HG02981 (cell line): ENCODE data around the gene ARV1.
"Not testable (repeated sequence)": the region's sequence is repeated elsewhere in the genome, so short reads cannot be mapped to it uniquely, and the experiment has no call there.

ENCODE experiments used
- ATAC-seq: cut with Tn5 transposase; IDR thresholded peaks from one replicate; pipeline ENCODE4 v1.9.1; 2021; ENCODE audit warnings: mild to moderate bottlenecking, moderate library complexity; ENCODE audit not compliant: unreplicated experiment

The ARV1 gene

DNA sequence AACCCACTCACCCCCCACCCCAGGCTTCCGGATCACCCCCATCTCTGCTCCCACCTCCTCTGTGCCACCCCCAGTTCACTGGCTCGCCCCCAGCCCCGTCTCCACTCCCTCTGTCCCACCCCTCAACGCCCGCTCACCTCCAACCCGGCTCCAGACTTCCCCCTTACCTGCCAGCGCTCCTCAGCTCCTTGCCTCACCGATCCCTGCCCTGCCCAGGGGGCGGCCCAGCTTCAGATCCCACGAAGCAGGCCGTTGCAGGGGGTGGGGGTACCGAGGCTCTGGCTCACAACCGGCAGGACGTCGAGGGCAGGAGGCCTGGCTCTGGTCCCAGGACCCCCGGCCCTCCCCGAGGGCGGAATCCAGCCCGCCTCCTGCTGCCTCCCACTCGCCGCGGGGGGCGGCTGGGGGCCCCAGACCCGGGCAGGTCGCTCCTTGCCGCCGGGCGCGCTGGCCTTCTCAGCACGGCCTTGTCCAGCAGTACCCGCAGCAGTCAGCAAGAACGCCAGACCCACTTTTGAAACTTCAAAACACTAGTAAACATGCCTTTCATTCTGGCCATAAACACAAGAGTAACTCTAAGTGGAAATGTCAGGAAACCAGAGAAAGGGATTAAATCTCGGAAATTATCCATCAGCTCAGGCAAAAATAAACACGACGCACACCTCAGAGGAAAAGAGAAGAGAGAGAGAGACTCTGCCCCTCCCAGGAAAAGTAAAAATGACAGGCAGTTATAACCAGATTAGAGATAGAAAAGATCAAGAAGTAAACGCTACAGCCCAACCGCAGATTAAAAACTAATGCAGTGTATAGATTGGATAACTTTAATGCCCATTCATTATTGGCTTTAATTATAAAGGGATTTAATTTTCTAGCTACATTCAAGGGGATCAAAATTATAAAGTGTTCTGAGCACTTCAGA is 62.2 kb downstream of the ARV1 start:
- ATAC-seq: no peak

DNA sequence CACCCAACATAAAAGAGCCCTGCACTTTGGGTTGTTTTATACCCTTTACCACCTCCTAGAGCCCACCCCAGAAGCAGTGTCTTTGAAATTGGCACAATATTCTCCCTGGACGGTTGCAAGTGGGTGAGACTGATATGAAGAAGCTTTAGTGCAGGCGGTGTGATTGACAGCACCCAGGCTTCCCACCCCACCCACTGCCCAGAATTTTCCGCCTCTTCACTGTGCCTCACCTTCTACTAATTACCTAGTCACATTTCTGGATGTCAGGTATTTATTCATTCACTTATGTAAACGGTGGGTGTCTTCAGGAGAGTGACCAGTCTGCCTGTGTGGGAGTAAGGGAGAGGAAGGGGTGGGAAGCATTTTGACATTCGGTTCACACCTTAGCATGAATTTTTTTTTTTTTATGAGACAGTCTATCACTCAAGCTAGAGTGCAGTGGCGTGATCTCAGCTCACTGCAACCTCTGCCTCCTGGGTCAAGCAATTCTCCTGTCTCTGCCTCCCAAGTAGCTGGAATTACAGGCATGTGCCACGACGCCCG is 62.9 kb downstream of the ARV1 start:
- ATAC-seq: no peak

DNA sequence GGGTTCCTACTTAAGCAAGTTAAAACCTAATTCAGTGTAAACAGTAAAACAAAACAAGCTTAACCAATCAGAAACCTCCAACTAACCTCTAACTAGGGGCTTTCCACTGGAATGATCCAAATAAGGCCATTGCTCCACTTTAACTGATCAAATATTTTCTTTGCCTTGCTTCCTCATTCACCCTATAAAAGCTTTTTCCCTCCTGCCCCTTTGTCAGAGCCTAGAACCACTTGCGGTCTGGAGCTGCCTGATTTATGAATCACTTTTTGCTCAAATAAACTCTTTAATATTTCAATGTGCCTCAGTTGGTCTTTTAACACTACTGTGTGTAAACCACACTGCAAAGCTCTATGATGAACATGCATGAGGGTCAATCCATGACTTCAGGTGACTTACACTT is 65.7 kb downstream of the ARV1 start:
- ATAC-seq: no peak

DNA sequence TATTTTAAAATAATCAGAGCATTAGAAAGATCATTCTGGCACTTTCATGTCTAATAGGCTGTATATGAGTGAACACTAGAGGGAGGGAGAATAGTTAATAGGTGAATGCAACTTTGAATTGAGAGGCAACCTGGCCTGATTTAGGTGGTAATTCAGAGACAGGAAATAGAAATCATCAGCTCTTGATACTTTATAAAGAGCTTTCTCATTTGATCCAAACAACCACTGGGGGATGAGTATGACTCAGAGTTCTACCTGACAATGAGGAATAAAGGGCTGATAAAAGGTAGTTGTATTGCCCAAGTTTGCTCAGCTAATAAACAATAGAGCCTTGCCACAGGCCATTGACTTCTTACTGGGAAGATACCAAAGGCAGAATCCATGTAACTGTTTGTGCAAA is 66.4 kb downstream of the ARV1 start:
- ATAC-seq: no peak

DNA sequence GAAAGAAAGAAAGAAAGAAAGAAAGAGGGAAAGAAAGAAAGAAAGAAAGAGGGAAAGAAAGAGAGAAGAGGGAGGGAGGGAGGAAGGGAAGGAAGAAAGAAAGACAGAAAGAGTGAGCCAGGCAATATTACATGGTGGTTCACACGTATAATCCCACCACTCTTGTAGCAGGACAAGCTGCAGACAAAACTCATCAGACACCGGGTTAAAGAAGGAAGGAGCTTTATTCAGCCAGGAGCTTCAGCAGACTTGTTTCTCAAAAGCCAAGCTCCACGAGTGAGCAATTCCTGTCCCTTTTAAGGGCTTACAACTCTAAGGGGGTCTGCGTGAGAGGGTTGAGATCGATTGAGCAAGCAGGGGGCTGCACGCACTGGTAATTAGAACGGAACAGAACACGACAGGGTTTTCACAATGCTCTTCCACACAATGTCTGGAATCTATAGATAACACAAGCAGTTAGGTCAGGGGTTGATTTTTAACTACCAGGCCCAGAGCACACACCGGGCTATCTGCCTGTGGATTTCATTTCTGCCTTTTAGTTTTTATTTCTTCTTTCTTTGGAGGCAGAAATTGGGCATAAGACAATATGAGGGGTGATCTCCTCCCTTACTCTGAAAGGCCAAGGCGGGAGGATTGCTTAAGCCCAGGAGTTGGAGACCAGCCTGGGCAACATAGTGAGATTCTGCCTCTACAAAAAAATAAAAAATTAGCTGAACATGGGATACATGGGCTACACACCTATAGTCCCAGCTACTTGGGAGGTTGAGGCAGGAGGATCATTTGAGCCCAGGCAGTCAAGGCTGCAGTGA is 67.2 kb downstream of the ARV1 start:
- not testable (repeated sequence) for ATAC-seq

DNA sequence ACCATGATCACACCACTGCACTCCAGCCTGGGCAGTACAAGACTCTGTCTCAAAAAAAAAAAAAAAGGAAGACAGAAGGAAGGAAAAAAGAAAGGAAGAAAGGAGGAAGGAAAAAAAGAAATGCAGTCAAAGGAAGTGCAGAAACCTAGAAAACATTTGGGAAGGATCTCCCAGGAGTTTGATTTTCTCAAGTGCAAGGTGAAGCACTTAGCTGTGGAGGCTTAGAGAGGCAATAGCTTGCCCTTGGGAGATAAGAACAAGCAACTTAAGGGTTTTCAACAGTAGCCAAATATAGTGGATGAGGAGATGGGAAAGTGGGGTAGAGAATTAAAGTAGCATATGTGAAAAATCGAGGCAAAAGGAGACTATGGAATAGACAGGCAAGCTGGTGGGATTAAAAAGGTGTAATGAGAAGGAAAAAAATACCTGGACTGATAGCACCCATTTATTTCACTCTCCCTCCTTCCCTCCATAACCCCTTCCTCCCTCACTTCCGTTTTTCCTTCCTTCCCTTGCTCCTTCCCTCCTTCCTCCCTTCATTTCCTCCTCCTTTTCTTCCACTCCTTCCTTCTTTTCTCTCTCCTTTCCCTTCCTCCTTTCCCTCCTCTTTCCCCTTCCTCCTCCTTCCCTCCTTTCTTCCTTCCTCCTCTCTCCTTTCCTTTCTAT is 68.0 kb downstream of the ARV1 start:
- ATAC-seq: no peak

DNA sequence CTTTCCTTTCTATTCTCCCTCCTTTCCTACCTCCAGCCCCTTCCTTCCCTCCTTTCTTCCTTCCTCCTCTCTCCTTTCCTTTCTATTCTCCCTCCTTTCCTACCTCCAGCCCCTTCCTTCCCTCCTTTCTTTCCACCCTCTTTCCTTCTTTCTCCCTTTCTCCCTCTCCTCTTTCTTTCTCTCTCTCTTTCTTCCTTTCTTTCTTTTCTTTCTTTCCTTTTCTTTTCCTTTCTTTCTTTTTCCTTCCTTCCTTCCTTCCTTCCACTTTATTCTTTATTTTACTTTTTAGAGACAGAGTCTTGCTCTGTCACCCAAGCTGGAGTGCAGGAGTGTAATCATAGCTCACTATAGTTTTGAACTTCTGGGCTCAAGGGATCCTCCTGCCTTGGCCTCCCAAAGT is 68.6 kb downstream of the ARV1 start:
- not testable (repeated sequence) for ATAC-seq

DNA sequence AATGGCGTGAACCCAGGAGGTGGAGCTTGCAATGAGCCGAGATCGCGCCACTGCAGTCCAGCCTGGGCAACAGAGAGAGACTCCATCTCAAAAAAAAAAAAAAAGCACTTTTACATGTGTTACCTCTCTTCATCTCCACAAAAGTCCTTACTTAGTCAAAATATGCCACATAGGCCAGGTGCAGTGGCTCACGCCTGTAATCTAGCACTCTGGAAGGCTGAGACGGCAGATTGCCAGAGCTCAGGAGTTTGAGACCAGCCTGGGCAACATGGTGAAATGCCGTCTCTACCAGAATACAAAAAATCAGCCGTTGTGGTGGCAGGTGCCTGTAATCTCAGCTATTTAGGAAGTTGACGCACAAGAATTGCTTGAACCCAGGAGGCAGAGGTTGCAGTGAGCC is 69.5 kb downstream of the ARV1 start:
- ATAC-seq: not testable (repeated sequence)

DNA sequence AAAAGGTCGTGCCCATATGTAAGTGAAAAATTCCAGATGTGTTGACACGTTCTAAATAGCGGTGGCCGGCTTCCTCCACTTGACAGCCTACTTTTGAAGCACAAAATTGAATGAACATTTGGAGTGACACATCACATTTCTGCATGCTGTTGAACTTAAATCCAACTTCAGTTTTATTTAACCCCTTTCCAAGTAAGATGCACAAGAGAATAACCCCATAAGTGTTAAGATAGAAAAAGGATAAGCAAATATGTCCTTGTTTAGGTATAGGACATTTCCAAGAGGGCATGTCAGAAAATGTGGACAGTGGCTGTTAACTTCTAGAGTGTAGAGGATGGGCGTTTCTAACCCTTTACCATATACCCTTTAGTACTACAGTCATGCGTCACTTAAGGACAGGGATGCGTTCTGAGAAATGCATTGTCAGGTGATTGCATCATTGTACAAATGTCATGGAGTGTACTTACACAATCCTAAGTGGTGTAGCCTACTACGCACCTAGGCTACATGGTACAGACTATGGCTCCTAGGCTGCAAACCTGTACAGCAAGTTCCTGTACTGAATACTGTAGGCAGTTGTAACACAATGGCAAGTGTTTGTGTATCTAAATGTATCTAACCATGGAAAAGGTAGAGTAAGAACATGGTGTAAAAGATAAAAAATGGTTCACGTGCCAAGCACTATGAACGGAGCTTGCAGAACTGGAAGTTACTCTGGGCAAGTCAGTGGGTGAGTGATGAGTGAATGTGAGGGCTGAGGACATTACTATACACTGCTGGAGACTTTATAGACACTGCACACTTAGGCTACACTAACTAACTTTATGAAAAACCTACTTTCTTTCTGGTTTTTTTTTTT is 70.5 kb downstream of the ARV1 start:
- no peak for ATAC-seq
